ENCODE measurements around the gene GFRA1.

DNA sequence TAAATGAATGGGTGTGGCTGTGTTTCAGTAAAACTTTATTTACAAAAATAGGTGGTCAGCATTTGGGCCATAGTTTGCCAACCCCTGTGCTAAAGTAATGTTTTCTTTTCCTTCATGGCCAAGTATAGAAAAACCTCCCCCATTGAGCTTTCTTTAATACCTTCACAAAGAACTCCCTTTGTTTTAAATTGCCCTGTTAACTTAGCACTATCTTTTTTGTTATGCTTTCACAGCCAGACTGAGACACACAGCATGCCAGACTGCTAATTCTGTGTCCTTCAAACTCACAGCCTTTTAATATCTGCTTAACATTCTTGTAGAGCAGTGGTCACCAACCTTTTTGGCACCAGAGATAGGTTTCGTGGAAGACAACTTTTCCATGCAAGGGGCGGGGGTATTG lies 78.0 kb downstream of the GFRA1 start:
- TF ChIP-seq POLR2AphosphoS5 (IDR thresholded peaks at IDR 0.05; ENCODE audit: low read depth, low read length) (no peak), EZH2 (IDR thresholded peaks at IDR 0.05; ENCODE audit: low read depth, low read length, severe bottlenecking) (no peak), SP1 (IDR thresholded peaks at IDR 0.05; ENCODE audit: low read depth, low read length) (peak; percentile 18; the same call in 1 of the 2 replicates), CREB1 (IDR thresholded peaks at IDR 0.05) (no peak), EP300 (IDR thresholded peaks at IDR 0.05; ENCODE audit: borderline replicate concordance in 1 of 2, low read depth in 2 of 2, low read length in 2 of 2) (peak in 1 of 2 experiments; percentile 64; a peak in 1 of 3 replicates)
